ENCODE measurements around the gene CCDC182. TPM values are rescaled to one million over a fixed set of nuclear protein-coding genes. Genes with fewer than 3 reads are reported as not detected.

Gene CCDC182
- total RNA-seq, 1 experiment from 2014 or later: not detected

GRCh38 chr17:57696050-57696449 is 49.0 kb downstream of the CCDC182 start:
- no peaks in the 10 kb centered on the region for H3K27me3 ChIP-seq (replicated peaks; ENCODE audit: control insufficient read depth, insufficient read depth, low read length)
- BruUV-seq (replicated peaks): no TSS peak
- Mint-ChIP-seq H3K27me3 (ENCODE audit: insufficient read depth, unreplicated experiment) (no peaks in the 10 kb centered on the region), H3K9me3 (ENCODE audit: unreplicated experiment) (peaks cover 22% of the 10 kb centered on the region), H3K4me1 (ENCODE audit: low read depth, unreplicated experiment) (no peaks in the 10 kb centered on the region), H3K36me3 (ENCODE audit: insufficient read depth, unreplicated experiment) (peaks cover 5% of the 10 kb centered on the region), H3K27ac (ENCODE audit: unreplicated experiment) (no peak overlapping the region), H3K4me3 (ENCODE audit: unreplicated experiment) (no peak overlapping the region)
- intact Hi-C loops (cut with micrococcal nuclease; ENCODE audit: unreplicated experiment): no loop called here
- ChIA-PET POLR2A (no interaction called here), CTCF (no interaction called here)
- no peak for TF ChIP-seq CTCF (IDR thresholded peaks at IDR 0.05; ENCODE audit: insufficient read depth in 1 of 2, low read depth in 1 of 2, low read length in 1 of 2, severe bottlenecking in 1 of 2, unreplicated experiment in 1 of 2)
- peaks cover 5% of the 10 kb centered on the region; the same call in 1 of the 2 replicates for H3K9me3 ChIP-seq
- H3K4me1 ChIP-seq: peaks cover 10% of the 10 kb centered on the region
- no peak overlapping the region for H3K4me3 ChIP-seq (ENCODE audit: low read depth, low read length)
- no peaks in the 10 kb centered on the region for H3K36me3 ChIP-seq (ENCODE audit: control insufficient read depth, insufficient read depth, low read length)
- no peak for DNase-seq

Other genes starting within 250 kb of the CCDC182 start
- 72.9 and 75.1 TPM in 2 replicates for gene MRPS23, start 104.7 kb upstream of the CCDC182 start, total RNA-seq (2022)
- 27.5 TPM in 2 replicates for gene CUEDC1, start 210.1 kb upstream of the CCDC182 start, total RNA-seq (2022)
- 52.1 and 54.9 TPM in 2 replicates for gene VEZF1, start 243.0 kb upstream of the CCDC182 start, total RNA-seq (2022)

All from Caco-2 (cell line).